Left renal pelvis (tissue), 4 donors: Measurements from ENCODE around the gene KIRREL2. TPM values are rescaled to one million over a fixed set of nuclear protein-coding genes. Genes with fewer than 3 reads are reported as not detected.

ENCODE experiments used
- DNase-seq, 4 donors: peaks; one replicate each; pipeline ENCODE4 v3.0.0-alpha.2; 2013; ENCODE audit warnings: low read depth in 4 of 4, low spot score in 3 of 4
- polyA plus RNA-seq, 4 donors: library from polyadenylated mRNA; unstranded; fragments of 120-200 nt; gene quantifications; one replicate each; pipeline ENCODE4 v1.2.1, GENCODE V29; 2013; ENCODE audit not compliant: insufficient read length in 4 of 4

Gene KIRREL2
- polyA plus RNA-seq, 4 donors = 1.8 to 12.4 (median 10.1) TPM

GRCh38 chr19:35913589-35913988, 56.9 kb downstream of the KIRREL2 start:
- DNase-seq = no peak

- no peak for DNase-seq
These were observed 58.7 kb downstream of the KIRREL2 start for GRCh38 chr19:35915443-35915842.

Other genes starting within 250 kb of the KIRREL2 start
- gene HAUS5, start 244.2 kb upstream of the KIRREL2 start, polyA plus RNA-seq = 10 to 100 TPM; 23.2 to 39.6 (median 25.3) TPM
- 10 to 100 TPM; 49.1 to 81.9 (median 57.7) TPM for gene RBM42, start 227.9 kb upstream of the KIRREL2 start, polyA plus RNA-seq
- 1 to 10 TPM; 1.7 to 3.3 (median 2.3) TPM for gene ETV2, start 215.2 kb upstream of the KIRREL2 start, polyA plus RNA-seq
- 100 to 1,000 TPM; 224 to 359 (median 312) TPM for gene COX6B1, start 208.6 kb upstream of the KIRREL2 start, polyA plus RNA-seq
- gene UPK1A, start 190.4 kb upstream of the KIRREL2 start, polyA plus RNA-seq = 10 to 100 TPM in 3 of 4 donors, under 1 TPM in 1; 0.53 to 67.8 (median 21.8) TPM
- gene ZBTB32, start 152.4 kb upstream of the KIRREL2 start, polyA plus RNA-seq = under 1 TPM; 0.27 to 0.63 (median 0.49) TPM
- 10 to 100 TPM; 25.1 to 42.0 (median 32.8) TPM for gene KMT2B, start 138.9 kb upstream of the KIRREL2 start, polyA plus RNA-seq
- 1 to 10 TPM; 2.6 to 4.3 (median 3.1) TPM for gene IGFLR1, start 114.5 kb upstream of the KIRREL2 start, polyA plus RNA-seq
- gene U2AF1L4, start 111.5 kb upstream of the KIRREL2 start, polyA plus RNA-seq = 10 to 100 TPM; 17.2 to 22.0 (median 18.6) TPM
- gene PSENEN, start 111.3 kb upstream of the KIRREL2 start, polyA plus RNA-seq = 10 to 100 TPM; 43.4 to 71.8 (median 61.9) TPM
- gene LIN37, start 108.3 kb upstream of the KIRREL2 start, polyA plus RNA-seq = 10 to 100 TPM in 2 of 4 donors, 1 to 10 TPM in 2; 6.0 to 14.2 (median 9.3) TPM
- gene HSPB6, start 99.9 kb upstream of the KIRREL2 start, polyA plus RNA-seq = 100 to 1,000 TPM in 1 of 4 donors, 10 to 100 TPM in 3; 24.8 to 111 (median 29.2) TPM
- gene PROSER3, start 98.7 kb upstream of the KIRREL2 start, polyA plus RNA-seq = 10 to 100 TPM; 12.8 to 24.3 (median 17.3) TPM
- gene ARHGAP33, start 81.3 kb upstream of the KIRREL2 start, polyA plus RNA-seq = 10 to 100 TPM; 18.4 to 43.8 (median 26.5) TPM
- gene PRODH2, start 44.1 kb upstream of the KIRREL2 start, polyA plus RNA-seq = 10 to 100 TPM in 3 of 4 donors, under 1 TPM in 1; 0.41 to 51.0 (median 25.1) TPM
- 100 to 1,000 TPM in 3 of 4 donors, 1 to 10 TPM in 1; 2.9 to 185 (median 128) TPM for gene NPHS1, start 4.4 kb upstream of the KIRREL2 start, polyA plus RNA-seq
- 10 to 100 TPM; 23.6 to 48.5 (median 31.7) TPM for gene APLP1, start 11.7 kb downstream of the KIRREL2 start, polyA plus RNA-seq
- 1 to 10 TPM; 1.9 to 6.2 (median 4.5) TPM for gene NFKBID, start 43.6 kb downstream of the KIRREL2 start, polyA plus RNA-seq
- 1 to 10 TPM; 3.1 to 4.7 (median 3.2) TPM for gene HCST, start 45.6 kb downstream of the KIRREL2 start, polyA plus RNA-seq
- 10 to 100 TPM in 3 of 4 donors, 1 to 10 TPM in 1; 8.1 to 26.7 (median 12.8) TPM for gene TYROBP, start 51.4 kb downstream of the KIRREL2 start, polyA plus RNA-seq
- 10 to 100 TPM in 3 of 4 donors, 1 to 10 TPM in 1; 9.8 to 17.9 (median 13.7) TPM for gene LRFN3, start 79.5 kb downstream of the KIRREL2 start, polyA plus RNA-seq
- 10 to 100 TPM; 10.6 to 17.5 (median 11.4) TPM for gene SDHAF1, start 138.3 kb downstream of the KIRREL2 start, polyA plus RNA-seq
- gene SYNE4, start 151.9 kb downstream of the KIRREL2 start, polyA plus RNA-seq = 10 to 100 TPM in 2 of 4 donors, 1 to 10 TPM in 2; 1.7 to 15.3 (median 10.0) TPM
- gene ALKBH6, start 157.3 kb downstream of the KIRREL2 start, polyA plus RNA-seq = 10 to 100 TPM; 12.4 to 19.0 (median 15.4) TPM
- gene CLIP3, start 176.0 kb downstream of the KIRREL2 start, polyA plus RNA-seq = 10 to 100 TPM; 58.8 to 71.4 (median 59.9) TPM
- gene THAP8, start 197.4 kb downstream of the KIRREL2 start, polyA plus RNA-seq = 10 to 100 TPM in 2 of 4 donors, 1 to 10 TPM in 2; 6.6 to 15.0 (median 10.2) TPM
- gene WDR62, start 198.0 kb downstream of the KIRREL2 start, polyA plus RNA-seq = 1 to 10 TPM; 3.2 to 6.4 (median 4.3) TPM